Left forelimb (tissue), 1 donor: ENCODE data around the gene SIK3.

Experiments
- DNase-seq: peaks from one replicate; pipeline ENCODE4 v3.0.0-alpha.2; 2018; ENCODE audit warnings: low spot score

Gene SIK3

GRCh38 chr11:116969694-116970093 is 128.5 kb downstream of the SIK3 start:
- DNase-seq: no peak

- DNase-seq: no peak
Measured at GRCh38 chr11:116964269-116964668, 134.0 kb downstream of the SIK3 start.

- DNase-seq: no peak
Measured at GRCh38 chr11:116963813-116964212, 134.4 kb downstream of the SIK3 start.

GRCh38 chr11:116962108-116962507 is 136.1 kb downstream of the SIK3 start:
- no peak for DNase-seq

GRCh38 chr11:116960930-116961329 is 137.3 kb downstream of the SIK3 start:
- no peak for DNase-seq

GRCh38 chr11:116958246-116958645 is 140.0 kb downstream of the SIK3 start:
- no peak for DNase-seq

GRCh38 chr11:116955949-116956348 is 142.3 kb downstream of the SIK3 start:
- DNase-seq: no peak

- no peak for DNase-seq
Measured at GRCh38 chr11:116955548-116955947, 142.7 kb downstream of the SIK3 start.

GRCh38 chr11:116953530-116954285 is 144.5 kb downstream of the SIK3 start:
- no peak for DNase-seq

- DNase-seq: no peak
Measured at GRCh38 chr11:116951762-116952161, 146.5 kb downstream of the SIK3 start.

- DNase-seq: no peak
Measured at GRCh38 chr11:116950210-116950609, 148.0 kb downstream of the SIK3 start.

GRCh38 chr11:116948391-116948790 is 149.8 kb downstream of the SIK3 start:
- no peak for DNase-seq

- DNase-seq: no peak
Measured at GRCh38 chr11:116946414-116946813, 151.8 kb downstream of the SIK3 start.

GRCh38 chr11:116939499-116939898 is 158.7 kb downstream of the SIK3 start:
- DNase-seq: no peak

- no peak for DNase-seq
Measured at GRCh38 chr11:116938471-116939070, 159.7 kb downstream of the SIK3 start.

- DNase-seq: no peak
Measured at GRCh38 chr11:116936754-116937446, 161.3 kb downstream of the SIK3 start.

GRCh38 chr11:116935514-116935913 is 162.7 kb downstream of the SIK3 start:
- DNase-seq: no peak

- DNase-seq: no peak
Measured at GRCh38 chr11:116935089-116935488, 163.1 kb downstream of the SIK3 start.

- DNase-seq: no peak
Measured at GRCh38 chr11:116933961-116934360, 164.3 kb downstream of the SIK3 start.

GRCh38 chr11:116932181-116932580 is 166.0 kb downstream of the SIK3 start:
- DNase-seq: no peak

- no peak for DNase-seq
Measured at GRCh38 chr11:116931206-116931953, 166.8 kb downstream of the SIK3 start.

- DNase-seq: no peak
Measured at GRCh38 chr11:116930586-116930985, 167.6 kb downstream of the SIK3 start.
